Measurements from ENCODE around the gene PARP1. TPM values are rescaled to one million over a fixed set of nuclear protein-coding genes. Genes with fewer than 3 reads are reported as not detected.

PARP1 gene
- total and polyA plus RNA-seq, 4 donors = 39.2 to 108 (median 60.3) TPM

DNA sequence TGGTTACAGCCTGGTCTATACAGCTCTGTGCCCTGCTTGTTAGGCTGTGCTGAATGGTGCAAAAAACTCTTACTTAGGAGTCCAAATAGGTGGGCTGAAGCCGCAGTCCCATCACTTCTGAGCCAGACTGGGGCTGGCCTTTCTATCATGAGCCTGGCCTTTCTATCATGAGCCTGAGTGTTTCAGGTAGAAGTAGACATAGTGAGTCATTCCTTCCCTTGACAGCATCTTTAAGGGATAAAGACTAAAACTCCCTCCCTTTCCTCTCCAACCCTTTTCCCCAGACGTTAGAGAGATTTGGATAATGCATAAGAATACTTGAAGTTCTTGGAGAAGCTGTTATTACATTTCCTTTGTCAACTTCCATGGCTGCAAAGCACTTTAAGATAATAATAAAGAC is 46.5 kb upstream of the PARP1 start:
- Histone ChIP-seq H3K9me3 (ENCODE audit: control insufficient read depth in 4 of 4, low read length in 3 of 4) (no peaks in the 10 kb centered on the region), H3K27ac (ENCODE audit: low read depth in 1 of 2, low read length in 2 of 2) (no peak overlapping the region), H3K27me3 (ENCODE audit: control insufficient read depth in 4 of 4, insufficient read depth in 4 of 4, low read length in 3 of 4) (no peaks in the 10 kb centered on the region), H3K4me1 (ENCODE audit: control insufficient read depth in 4 of 4, insufficient read depth in 4 of 4, low read length in 3 of 4) (no peaks in the 10 kb centered on the region), H3K36me3 (ENCODE audit: control insufficient read depth in 4 of 4, insufficient read depth in 3 of 4, low read depth in 1 of 4, low read length in 3 of 4) (no peaks in the 10 kb centered on the region), H3K9ac (ENCODE audit: low read depth in 1 of 2, low read length in 2 of 2) (no peak overlapping the region), H3K4me3 (ENCODE audit: low read depth in 1 of 3, low read length in 3 of 3) (no peak overlapping the region)
- DNase-seq (ENCODE audit: low spot score) = no peak
- WGBS = 81% methylated on average over 2 of the region's 2 CpGs
- TF ChIP-seq NR2F2 (IDR thresholded peaks at IDR 0.05) (no peak), HNF4G (IDR thresholded peaks at IDR 0.05) (no peak), TAF1 (conservative IDR thresholded peaks at IDR 0.05) (no peak), RXRA (IDR thresholded peaks at IDR 0.05) (no peak), GABPA (IDR thresholded peaks at IDR 0.05 in 1 of 2, conservative IDR thresholded peaks at IDR 0.05 in 1 of 2) (no peak), RAD21 (IDR thresholded peaks at IDR 0.05) (no peak), SP1 (IDR thresholded peaks at IDR 0.05) (no peak)
- TF ChIP-seq, protein P1, sequence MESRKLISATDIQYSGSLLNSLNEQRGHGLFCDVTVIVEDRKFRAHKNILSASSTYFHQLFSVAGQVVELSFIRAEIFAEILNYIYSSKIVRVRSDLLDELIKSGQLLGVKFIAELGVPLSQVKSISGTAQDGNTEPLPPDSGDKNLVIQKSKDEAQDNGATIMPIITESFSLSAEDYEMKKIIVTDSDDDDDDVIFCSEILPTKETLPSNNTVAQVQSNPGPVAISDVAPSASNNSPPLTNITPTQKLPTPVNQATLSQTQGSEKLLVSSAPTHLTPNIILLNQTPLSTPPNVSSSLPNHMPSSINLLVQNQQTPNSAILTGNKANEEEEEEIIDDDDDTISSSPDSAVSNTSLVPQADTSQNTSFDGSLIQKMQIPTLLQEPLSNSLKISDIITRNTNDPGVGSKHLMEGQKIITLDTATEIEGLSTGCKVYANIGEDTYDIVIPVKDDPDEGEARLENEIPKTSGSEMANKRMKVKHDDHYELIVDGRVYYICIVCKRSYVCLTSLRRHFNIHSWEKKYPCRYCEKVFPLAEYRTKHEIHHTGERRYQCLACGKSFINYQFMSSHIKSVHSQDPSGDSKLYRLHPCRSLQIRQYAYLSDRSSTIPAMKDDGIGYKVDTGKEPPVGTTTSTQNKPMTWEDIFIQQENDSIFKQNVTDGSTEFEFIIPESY (IDR thresholded peaks at IDR 0.05) = no peak
- TF ChIP-seq, protein P2, sequence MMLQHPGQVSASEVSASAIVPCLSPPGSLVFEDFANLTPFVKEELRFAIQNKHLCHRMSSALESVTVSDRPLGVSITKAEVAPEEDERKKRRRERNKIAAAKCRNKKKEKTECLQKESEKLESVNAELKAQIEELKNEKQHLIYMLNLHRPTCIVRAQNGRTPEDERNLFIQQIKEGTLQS (IDR thresholded peaks at IDR 0.05) = no peak
- TF ChIP-seq, protein P3, sequence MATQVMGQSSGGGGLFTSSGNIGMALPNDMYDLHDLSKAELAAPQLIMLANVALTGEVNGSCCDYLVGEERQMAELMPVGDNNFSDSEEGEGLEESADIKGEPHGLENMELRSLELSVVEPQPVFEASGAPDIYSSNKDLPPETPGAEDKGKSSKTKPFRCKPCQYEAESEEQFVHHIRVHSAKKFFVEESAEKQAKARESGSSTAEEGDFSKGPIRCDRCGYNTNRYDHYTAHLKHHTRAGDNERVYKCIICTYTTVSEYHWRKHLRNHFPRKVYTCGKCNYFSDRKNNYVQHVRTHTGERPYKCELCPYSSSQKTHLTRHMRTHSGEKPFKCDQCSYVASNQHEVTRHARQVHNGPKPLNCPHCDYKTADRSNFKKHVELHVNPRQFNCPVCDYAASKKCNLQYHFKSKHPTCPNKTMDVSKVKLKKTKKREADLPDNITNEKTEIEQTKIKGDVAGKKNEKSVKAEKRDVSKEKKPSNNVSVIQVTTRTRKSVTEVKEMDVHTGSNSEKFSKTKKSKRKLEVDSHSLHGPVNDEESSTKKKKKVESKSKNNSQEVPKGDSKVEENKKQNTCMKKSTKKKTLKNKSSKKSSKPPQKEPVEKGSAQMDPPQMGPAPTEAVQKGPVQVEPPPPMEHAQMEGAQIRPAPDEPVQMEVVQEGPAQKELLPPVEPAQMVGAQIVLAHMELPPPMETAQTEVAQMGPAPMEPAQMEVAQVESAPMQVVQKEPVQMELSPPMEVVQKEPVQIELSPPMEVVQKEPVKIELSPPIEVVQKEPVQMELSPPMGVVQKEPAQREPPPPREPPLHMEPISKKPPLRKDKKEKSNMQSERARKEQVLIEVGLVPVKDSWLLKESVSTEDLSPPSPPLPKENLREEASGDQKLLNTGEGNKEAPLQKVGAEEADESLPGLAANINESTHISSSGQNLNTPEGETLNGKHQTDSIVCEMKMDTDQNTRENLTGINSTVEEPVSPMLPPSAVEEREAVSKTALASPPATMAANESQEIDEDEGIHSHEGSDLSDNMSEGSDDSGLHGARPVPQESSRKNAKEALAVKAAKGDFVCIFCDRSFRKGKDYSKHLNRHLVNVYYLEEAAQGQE (IDR thresholded peaks at IDR 0.05) = no peak
- TF ChIP-seq, protein P4, sequence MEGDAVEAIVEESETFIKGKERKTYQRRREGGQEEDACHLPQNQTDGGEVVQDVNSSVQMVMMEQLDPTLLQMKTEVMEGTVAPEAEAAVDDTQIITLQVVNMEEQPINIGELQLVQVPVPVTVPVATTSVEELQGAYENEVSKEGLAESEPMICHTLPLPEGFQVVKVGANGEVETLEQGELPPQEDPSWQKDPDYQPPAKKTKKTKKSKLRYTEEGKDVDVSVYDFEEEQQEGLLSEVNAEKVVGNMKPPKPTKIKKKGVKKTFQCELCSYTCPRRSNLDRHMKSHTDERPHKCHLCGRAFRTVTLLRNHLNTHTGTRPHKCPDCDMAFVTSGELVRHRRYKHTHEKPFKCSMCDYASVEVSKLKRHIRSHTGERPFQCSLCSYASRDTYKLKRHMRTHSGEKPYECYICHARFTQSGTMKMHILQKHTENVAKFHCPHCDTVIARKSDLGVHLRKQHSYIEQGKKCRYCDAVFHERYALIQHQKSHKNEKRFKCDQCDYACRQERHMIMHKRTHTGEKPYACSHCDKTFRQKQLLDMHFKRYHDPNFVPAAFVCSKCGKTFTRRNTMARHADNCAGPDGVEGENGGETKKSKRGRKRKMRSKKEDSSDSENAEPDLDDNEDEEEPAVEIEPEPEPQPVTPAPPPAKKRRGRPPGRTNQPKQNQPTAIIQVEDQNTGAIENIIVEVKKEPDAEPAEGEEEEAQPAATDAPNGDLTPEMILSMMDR (IDR thresholded peaks at IDR 0.05; ENCODE audit: low read depth, low read length, missing input control) = no peak
- TF ChIP-seq, protein P5, sequence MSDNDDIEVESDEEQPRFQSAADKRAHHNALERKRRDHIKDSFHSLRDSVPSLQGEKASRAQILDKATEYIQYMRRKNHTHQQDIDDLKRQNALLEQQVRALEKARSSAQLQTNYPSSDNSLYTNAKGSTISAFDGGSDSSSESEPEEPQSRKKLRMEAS (IDR thresholded peaks at IDR 0.05) = no peak

DNA sequence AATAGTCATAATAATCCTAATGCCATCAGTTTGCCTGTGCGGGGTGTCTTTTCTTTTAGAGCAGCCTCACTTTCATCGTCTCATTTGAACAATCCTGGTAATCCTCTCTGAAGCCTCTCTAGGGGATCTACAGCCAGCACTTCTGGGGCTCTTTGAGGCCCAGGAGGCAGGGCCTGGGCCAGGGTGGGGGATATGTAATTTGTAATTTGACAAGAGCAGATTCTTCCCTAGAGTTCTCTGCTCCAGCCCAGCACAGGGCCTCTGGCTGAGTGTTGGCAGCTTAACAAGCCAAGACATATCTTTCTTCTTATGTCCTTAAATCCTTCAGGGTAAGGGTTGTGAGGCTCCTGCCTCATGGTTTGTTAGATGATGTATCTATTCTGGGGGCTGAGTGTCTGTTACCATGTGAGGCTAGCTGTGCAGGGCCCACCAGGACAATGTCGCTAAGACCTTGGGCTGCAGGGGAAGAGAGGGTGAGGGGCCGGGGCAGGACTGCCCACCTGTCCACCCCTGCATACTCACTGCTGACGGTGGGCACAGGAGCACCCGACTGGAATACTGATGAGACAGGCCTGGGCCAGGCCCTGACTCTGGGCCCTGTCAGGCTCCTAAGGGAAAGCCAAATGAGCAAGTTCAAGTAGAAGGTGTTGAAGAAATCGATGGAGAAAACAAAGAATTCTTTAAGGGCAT is 45.3 kb upstream of the PARP1 start:
- Histone ChIP-seq H3K4me1 (ENCODE audit: control insufficient read depth in 4 of 4, insufficient read depth in 4 of 4, low read length in 3 of 4) (no peaks in the 10 kb centered on the region), H3K27me3 (ENCODE audit: control insufficient read depth in 4 of 4, insufficient read depth in 4 of 4, low read length in 3 of 4) (no peaks in the 10 kb centered on the region), H3K9ac (ENCODE audit: low read depth in 1 of 2, low read length in 2 of 2) (no peak overlapping the region), H3K4me3 (ENCODE audit: low read depth in 1 of 3, low read length in 3 of 3) (no peak overlapping the region), H3K36me3 (ENCODE audit: control insufficient read depth in 4 of 4, insufficient read depth in 3 of 4, low read depth in 1 of 4, low read length in 3 of 4) (no peaks in the 10 kb centered on the region), H3K27ac (ENCODE audit: low read depth in 1 of 2, low read length in 2 of 2) (no peak overlapping the region), H3K9me3 (ENCODE audit: control insufficient read depth in 4 of 4, low read length in 3 of 4) (no peaks in the 10 kb centered on the region)
- no peak for DNase-seq (ENCODE audit: low spot score)
- TF ChIP-seq GABPA (IDR thresholded peaks at IDR 0.05 in 1 of 2, conservative IDR thresholded peaks at IDR 0.05 in 1 of 2) (no peak), SP1 (IDR thresholded peaks at IDR 0.05) (no peak), FOXA2 (IDR thresholded peaks at IDR 0.05) (no peak), EGR1 (IDR thresholded peaks at IDR 0.05; ENCODE audit: low read depth in 2 of 2) (no peak), RAD21 (IDR thresholded peaks at IDR 0.05) (no peak), HNF4A (conservative IDR thresholded peaks at IDR 0.05) (no peak), YY1 (IDR thresholded peaks at IDR 0.05) (no peak), NR2F2 (IDR thresholded peaks at IDR 0.05) (no peak)
- TF ChIP-seq, protein P1 (IDR thresholded peaks at IDR 0.05) = no peak
- TF ChIP-seq, protein P3 (IDR thresholded peaks at IDR 0.05) = no peak
- TF ChIP-seq, protein P2 (IDR thresholded peaks at IDR 0.05) = no peak
- WGBS = 93% methylated on average over 7 of the region's 7 CpGs

Data from liver (tissue), 9 donors.